HG03571 (cell line): ENCODE measurements around the gene SLC34A3.
"Not testable (repeated sequence)": the region's sequence is repeated elsewhere in the genome, so short reads cannot be mapped to it uniquely, and the experiment has no call there.

Source experiments
- ATAC-seq: cut with Tn5 transposase; IDR thresholded peaks from one replicate; pipeline ENCODE4 v1.9.1; 2021; ENCODE audit not compliant: unreplicated experiment

The SLC34A3 gene

GRCh38 chr9:137228968-137229896 lies 1.5 kb upstream of the SLC34A3 start:
- ATAC-seq, result no peak

GRCh38 chr9:137229903-137230704 lies 597 bp upstream of the SLC34A3 start:
- ATAC-seq, result no peak

GRCh38 chr9:137231372-137232039 lies 805 bp downstream of the SLC34A3 start:
- no peak for ATAC-seq

GRCh38 chr9:137232101-137232500 lies 1.4 kb downstream of the SLC34A3 start:
- ATAC-seq, result no peak

GRCh38 chr9:137232510-137232909 lies 1.8 kb downstream of the SLC34A3 start:
- no peak for ATAC-seq

- ATAC-seq, result no peak
These were observed 2.7 kb downstream of the SLC34A3 start for GRCh38 chr9:137233143-137233980.

GRCh38 chr9:137234055-137234697 lies 3.5 kb downstream of the SLC34A3 start:
- ATAC-seq, result no peak

GRCh38 chr9:137234758-137235423 lies 4.2 kb downstream of the SLC34A3 start:
- no peak for ATAC-seq

GRCh38 chr9:137235424-137236237 lies 4.9 kb downstream of the SLC34A3 start:
- no peak for ATAC-seq

GRCh38 chr9:137236238-137236935 lies 5.7 kb downstream of the SLC34A3 start:
- no peak for ATAC-seq

GRCh38 chr9:137236936-137237421 lies 6.3 kb downstream of the SLC34A3 start:
- ATAC-seq, result no peak

- ATAC-seq, result no peak
These were observed 7.3 kb downstream of the SLC34A3 start for GRCh38 chr9:137237759-137238726.

GRCh38 chr9:137239541-137240200 lies 9.0 kb downstream of the SLC34A3 start:
- not testable (repeated sequence) for ATAC-seq

GRCh38 chr9:137240318-137240840 lies 9.7 kb downstream of the SLC34A3 start:
- ATAC-seq, result peak; percentile 27

- peak; percentile 71 for ATAC-seq
These were observed 10.3 kb downstream of the SLC34A3 start, which contains the start of gene TUBB4B for GRCh38 chr9:137240841-137241489. Gene TUBB4B, plus strand, starts transcription at chr9:137241287. Its CDS starts 74 bp downstream, at chr9:137241361.
